Measurements from ENCODE around the gene POLD2. TPM values are rescaled to one million over a fixed set of nuclear protein-coding genes. Genes with fewer than 3 reads are reported as not detected.
A peak's percentile ranks its signal among the peaks of the same experiment; 100 is the strongest.

Gene POLD2
- total and polyA plus RNA-seq, 2 donors from 2014 or later = 60.0 to 119 TPM

GRCh38 chr7:44162785-44163395, 39.5 kb upstream of the POLD2 start:
- H3K27me3 ChIP-seq (ENCODE audit: control insufficient read depth, insufficient read depth, low read length) = no peaks in the 10 kb centered on the region
- no peak for DNase-seq
- H3K36me3 ChIP-seq (ENCODE audit: control insufficient read depth in 2 of 3, insufficient read depth in 3 of 3, low read length in 3 of 3) = no peaks in the 10 kb centered on the region
- H3K9me3 ChIP-seq (ENCODE audit: control insufficient read depth in 2 of 3, insufficient read depth in 1 of 3, low read length in 3 of 3) = no peaks in the 10 kb centered on the region
- intact Hi-C loops (cut with DNase I) = no loop called here
- H3K27ac ChIP-seq (ENCODE audit: low read depth in 2 of 2, low read length in 2 of 2) = no peak overlapping the region
- TF ChIP-seq CTCF (IDR thresholded peaks at IDR 0.05; ENCODE audit: borderline replicate concordance, extremely low read depth, insufficient read depth) = no peak
- H3K4me1 ChIP-seq (ENCODE audit: control insufficient read depth in 2 of 3, insufficient read depth in 2 of 3, low read depth in 1 of 3, low read length in 3 of 3) = no peaks in the 10 kb centered on the region
- no peak overlapping the region for H3K9ac ChIP-seq (ENCODE audit: low read length in 3 of 3)
- H3K4me3 ChIP-seq (ENCODE audit: low read length in 3 of 3) = no peak overlapping the region
- FAIRE-seq = no peak

GRCh38 chr7:44162179-44162578, 38.8 kb upstream of the POLD2 start:
- FAIRE-seq (no peak), DNase-seq (peak in 1 of 5 donors; percentile 25)
- H3K27ac ChIP-seq (ENCODE audit: low read depth in 2 of 2, low read length in 2 of 2) = no peak overlapping the region
- H3K36me3 ChIP-seq (ENCODE audit: control insufficient read depth in 2 of 3, insufficient read depth in 3 of 3, low read length in 3 of 3) = no peaks in the 10 kb centered on the region
- H3K4me3 ChIP-seq (ENCODE audit: low read length in 3 of 3) = no peak overlapping the region
- no peaks in the 10 kb centered on the region for H3K9me3 ChIP-seq (ENCODE audit: control insufficient read depth in 2 of 3, insufficient read depth in 1 of 3, low read length in 3 of 3)
- intact Hi-C loops (cut with DNase I) = no loop called here
- TF ChIP-seq CTCF (IDR thresholded peaks at IDR 0.05; ENCODE audit: borderline replicate concordance, extremely low read depth, insufficient read depth) = no peak
- H3K9ac ChIP-seq (ENCODE audit: low read length in 3 of 3) = no peak overlapping the region
- H3K27me3 ChIP-seq (ENCODE audit: control insufficient read depth, insufficient read depth, low read length) = no peaks in the 10 kb centered on the region
- no peaks in the 10 kb centered on the region for H3K4me1 ChIP-seq (ENCODE audit: control insufficient read depth in 2 of 3, insufficient read depth in 2 of 3, low read depth in 1 of 3, low read length in 3 of 3)

- no peaks in the 10 kb centered on the region for H3K4me1 ChIP-seq (ENCODE audit: control insufficient read depth in 2 of 3, insufficient read depth in 2 of 3, low read depth in 1 of 3, low read length in 3 of 3)
- H3K27ac ChIP-seq (ENCODE audit: low read depth in 2 of 2, low read length in 2 of 2) = no peak overlapping the region
- no peaks in the 10 kb centered on the region for H3K27me3 ChIP-seq (ENCODE audit: control insufficient read depth, insufficient read depth, low read length)
- no peak overlapping the region for H3K9ac ChIP-seq (ENCODE audit: low read length in 3 of 3)
- H3K4me3 ChIP-seq (ENCODE audit: low read length in 3 of 3) = no peak overlapping the region
- intact Hi-C loops (cut with DNase I) = no loop called here
- no peak for FAIRE-seq
- TF ChIP-seq CTCF (IDR thresholded peaks at IDR 0.05; ENCODE audit: borderline replicate concordance, extremely low read depth, insufficient read depth) = no peak
- H3K9me3 ChIP-seq (ENCODE audit: control insufficient read depth in 2 of 3, insufficient read depth in 1 of 3, low read length in 3 of 3) = no peaks in the 10 kb centered on the region
- H3K36me3 ChIP-seq (ENCODE audit: control insufficient read depth in 2 of 3, insufficient read depth in 3 of 3, low read length in 3 of 3) = no peaks in the 10 kb centered on the region
- DNase-seq = no peak
Observed at GRCh38 chr7:44161371-44161770, 38.0 kb upstream of the POLD2 start.
